Calu3 (cell line): ENCODE measurements around the gene RALGPS1. TPM values are rescaled to one million over a fixed set of nuclear protein-coding genes. Genes with fewer than 3 reads are reported as not detected.

Source experiments
- BruUV-seq: library from RNA; stranded (reverse); fragments of 400-500 nt; replicated peaks from 2 replicates; lab custom pipeline; 2021; lab: Mats Ljungman, UMichigan
- CTCF ChIA-PET: fragments of 300-600 bp; sonication (Branson Sonifier 250); formaldehyde crosslinking; loops from one replicate; lab custom pipeline; 2022; ENCODE audit warnings: antibody characterized with exemption; lab: Charles Lee
- DNase-seq: peaks from one replicate; pipeline ENCODE4 v3.0.0; 2022
- H3K27ac Mint-ChIP-seq: one replicate; pipeline ENCODE4 v1.8.0; 2022; ENCODE audit warnings: mixed read lengths; ENCODE audit not compliant: unreplicated experiment
- H3K27me3 Mint-ChIP-seq: one replicate; pipeline ENCODE4 v1.8.0; 2022; ENCODE audit warnings: mixed read lengths; ENCODE audit not compliant: unreplicated experiment
- H3K36me3 Mint-ChIP-seq: one replicate; pipeline ENCODE4 v1.8.0; 2022; ENCODE audit warnings: mild to moderate bottlenecking, moderate library complexity, mixed read lengths; ENCODE audit not compliant: insufficient read depth, unreplicated experiment
- H3K4me1 Mint-ChIP-seq: one replicate; pipeline ENCODE4 v1.8.0; 2022; ENCODE audit warnings: mild to moderate bottlenecking, low read depth, mixed read lengths; ENCODE audit not compliant: unreplicated experiment
- H3K4me3 Mint-ChIP-seq: one replicate; pipeline ENCODE4 v1.8.0; 2022; ENCODE audit warnings: mild to moderate bottlenecking, low read depth, moderate library complexity, mixed read lengths; ENCODE audit not compliant: unreplicated experiment
- H3K9me3 Mint-ChIP-seq: one replicate; pipeline ENCODE4 v1.8.0; 2022; ENCODE audit warnings: low read depth, mixed read lengths; ENCODE audit not compliant: unreplicated experiment
- CTCF ChIP-seq: fragments of 200-600 bp; IDR thresholded peaks from one replicate; pipeline ENCODE4 v1.8.0; 2022; ENCODE audit warnings: antibody characterized with exemption; ENCODE audit not compliant: unreplicated experiment
- intact Hi-C: fragments of 100-400 bp; cut with micrococcal nuclease; formaldehyde crosslinking; loops from one replicate; pipeline ENCODE4 v1.10.0; 2022; ENCODE audit not compliant: unreplicated experiment
- total RNA-seq: library from RNA; stranded (reverse); gene quantifications from 2 replicates; pipeline ENCODE4 v1.2.3, GENCODE V29; 2022

RALGPS1 gene
- total RNA-seq, 1 experiment from 2014 or later: 8.3 TPM

GRCh38 chr9:127047971-127048370 is 133.4 kb downstream of the RALGPS1 start:
- intact Hi-C loops: no loop called here
- Mint-ChIP-seq H3K9me3 (no peaks in the 10 kb centered on the region), H3K4me1 (peaks cover 15% of the 10 kb centered on the region), H3K27me3 (no peaks in the 10 kb centered on the region), H3K36me3 (no peaks in the 10 kb centered on the region), H3K4me3 (no peak overlapping the region), H3K27ac (no peak overlapping the region)
- no TSS peak for BruUV-seq
- TF ChIP-seq CTCF: no peak
- CTCF ChIA-PET: no interaction called here
- no peak for DNase-seq

- Mint-ChIP-seq H3K27me3 (no peaks in the 10 kb centered on the region), H3K36me3 (no peaks in the 10 kb centered on the region), H3K27ac (peak overlapping the region; percentile 15), H3K9me3 (no peaks in the 10 kb centered on the region), H3K4me3 (no peak overlapping the region), H3K4me1 (peaks cover 15% of the 10 kb centered on the region)
- CTCF ChIA-PET: interaction anchor here (0.9 kb wide), 1 partner anchor 63 kb away, joined by 4 read pairs; no protein-coding TSS in a partner anchor
- TF ChIP-seq CTCF: no peak
- DNase-seq: peak; percentile 33
- BruUV-seq: no TSS peak
- intact Hi-C loops: no loop called here
Observed at GRCh38 chr9:127049044-127049443, 134.5 kb downstream of the RALGPS1 start.

- Mint-ChIP-seq H3K27me3 (no peaks in the 10 kb centered on the region), H3K4me3 (no peak overlapping the region), H3K27ac (peak overlapping the region; percentile 15), H3K4me1 (peaks cover 15% of the 10 kb centered on the region), H3K36me3 (no peaks in the 10 kb centered on the region), H3K9me3 (no peaks in the 10 kb centered on the region)
- TF ChIP-seq CTCF: no peak
- CTCF ChIA-PET: interaction anchor here (0.9 kb wide), 1 partner anchor 64 kb away, joined by 4 read pairs; no protein-coding TSS in a partner anchor
- BruUV-seq: no TSS peak
- intact Hi-C loops: no loop called here
- DNase-seq: no peak
Observed at GRCh38 chr9:127049581-127049980, 135.0 kb downstream of the RALGPS1 start.

DNA sequence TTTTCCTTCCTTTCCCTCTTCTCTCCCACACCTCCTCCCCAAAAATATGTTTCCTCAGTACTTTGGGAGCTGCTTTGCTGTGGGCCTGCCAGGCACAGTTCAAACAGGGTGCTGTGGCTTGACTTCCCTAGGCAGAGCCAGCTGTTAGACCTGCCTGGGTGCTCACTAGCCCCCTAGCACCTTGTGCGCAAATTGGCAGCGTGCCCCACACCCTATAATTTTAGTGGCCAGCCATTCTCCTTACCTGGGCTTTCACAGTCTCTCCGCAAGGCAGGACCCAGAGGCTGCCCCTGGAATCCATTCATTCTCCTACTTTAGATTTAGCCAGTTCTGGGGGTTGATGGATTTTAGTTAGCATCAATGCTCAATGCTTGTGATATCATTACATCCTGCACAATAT is 135.6 kb downstream of the RALGPS1 start:
- TF ChIP-seq CTCF: no peak
- peaks cover 15% of the 10 kb centered on the region for H3K4me1 Mint-ChIP-seq
- H3K27ac Mint-ChIP-seq: no peak overlapping the region
- no peak for DNase-seq
- CTCF ChIA-PET: no interaction called here
- BruUV-seq: no TSS peak
- H3K4me3 Mint-ChIP-seq: no peak overlapping the region
- intact Hi-C loops: no loop called here
- no peaks in the 10 kb centered on the region for H3K27me3 Mint-ChIP-seq
- H3K9me3 Mint-ChIP-seq: no peaks in the 10 kb centered on the region
- H3K36me3 Mint-ChIP-seq: no peaks in the 10 kb centered on the region
